Measurements from ENCODE around the gene SPRR1B. TPM values are rescaled to one million over a fixed set of nuclear protein-coding genes. Genes with fewer than 3 reads are reported as not detected.

SPRR1B gene
- total and polyA plus RNA-seq, 2 donors (not counting 1 experiment from before 2014, with no cell fraction given), result not detected

DNA sequence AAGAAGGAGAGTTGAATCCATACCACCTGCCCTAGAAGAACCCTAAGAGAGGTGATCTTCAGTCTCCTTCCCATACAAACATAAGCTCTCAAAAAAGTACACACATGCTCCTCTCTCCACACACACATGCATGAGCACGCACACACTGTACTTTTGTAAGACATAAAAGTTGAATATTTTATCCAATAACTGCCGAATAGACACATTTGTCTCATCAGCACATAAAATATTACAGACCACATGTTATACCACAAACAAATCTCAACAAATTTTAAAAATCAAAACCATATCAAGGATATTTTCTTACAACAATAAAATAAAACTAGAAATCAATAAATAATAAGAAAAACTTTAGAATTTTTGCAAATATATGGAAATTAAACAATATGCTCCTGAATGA lies 44.4 kb upstream of the SPRR1B start:
- no peak overlapping the region for H3K27ac Mint-ChIP-seq
- Histone ChIP-seq H3K4me3 (ENCODE audit: control extremely low read depth in 1 of 5, extremely low read depth in 1 of 5, insufficient read depth in 1 of 5, low read depth in 2 of 5, low read length in 4 of 5) (no peak overlapping the region), H3K27me3 (replicated peaks in 1 of 4; ENCODE audit: control extremely low read depth in 1 of 4, control insufficient read depth in 3 of 4, insufficient read depth in 4 of 4, low read length in 3 of 4) (peaks cover 0 to 7% (median 2%) of the 10 kb centered on the region in 4 experiments), H3K36me3 (replicated peaks in 1 of 2; ENCODE audit: control extremely low read depth in 1 of 2, control insufficient read depth in 1 of 2, extremely low read depth in 1 of 2, insufficient read depth in 2 of 2, low read length in 1 of 2) (no peaks in the 10 kb centered on the region), H3K4me1 (ENCODE audit: control insufficient read depth in 2 of 2, insufficient read depth in 2 of 2, low read length in 2 of 2) (no peaks in the 10 kb centered on the region), H3K4me2 (replicated peaks; ENCODE audit: low read depth, low read length, poor library complexity, severe bottlenecking) (no peak overlapping the region), H3K27ac (ENCODE audit: low read length in 2 of 2) (no peak overlapping the region), H3K79me2 (ENCODE audit: control insufficient read depth, insufficient read depth, low read length) (no peaks in the 10 kb centered on the region), H3K9ac (ENCODE audit: low read length) (no peak overlapping the region), H4K20me1 (ENCODE audit: control insufficient read depth, insufficient read depth, low read length, poor library complexity, severe bottlenecking) (no peaks in the 10 kb centered on the region), H2AFZ (ENCODE audit: insufficient read depth, low read depth, low read length, poor library complexity, severe bottlenecking) (no peak overlapping the region), H3K9me3 (ENCODE audit: control extremely low read depth in 1 of 3, control insufficient read depth in 2 of 3, insufficient read depth in 1 of 3, low read length in 2 of 3) (no peaks in the 10 kb centered on the region)
- ChIA-PET CTCF (no interaction called here), POLR2A (no interaction called here)
- TF ChIP-seq EZH2 (IDR thresholded peaks at IDR 0.05; ENCODE audit: borderline replicate concordance, insufficient read depth, low read depth, low read length, poor library complexity, severe bottlenecking), result no peak
- TF ChIP-seq, protein P1, sequence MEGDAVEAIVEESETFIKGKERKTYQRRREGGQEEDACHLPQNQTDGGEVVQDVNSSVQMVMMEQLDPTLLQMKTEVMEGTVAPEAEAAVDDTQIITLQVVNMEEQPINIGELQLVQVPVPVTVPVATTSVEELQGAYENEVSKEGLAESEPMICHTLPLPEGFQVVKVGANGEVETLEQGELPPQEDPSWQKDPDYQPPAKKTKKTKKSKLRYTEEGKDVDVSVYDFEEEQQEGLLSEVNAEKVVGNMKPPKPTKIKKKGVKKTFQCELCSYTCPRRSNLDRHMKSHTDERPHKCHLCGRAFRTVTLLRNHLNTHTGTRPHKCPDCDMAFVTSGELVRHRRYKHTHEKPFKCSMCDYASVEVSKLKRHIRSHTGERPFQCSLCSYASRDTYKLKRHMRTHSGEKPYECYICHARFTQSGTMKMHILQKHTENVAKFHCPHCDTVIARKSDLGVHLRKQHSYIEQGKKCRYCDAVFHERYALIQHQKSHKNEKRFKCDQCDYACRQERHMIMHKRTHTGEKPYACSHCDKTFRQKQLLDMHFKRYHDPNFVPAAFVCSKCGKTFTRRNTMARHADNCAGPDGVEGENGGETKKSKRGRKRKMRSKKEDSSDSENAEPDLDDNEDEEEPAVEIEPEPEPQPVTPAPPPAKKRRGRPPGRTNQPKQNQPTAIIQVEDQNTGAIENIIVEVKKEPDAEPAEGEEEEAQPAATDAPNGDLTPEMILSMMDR (IDR thresholded peaks at IDR 0.05), result no peak
- intact Hi-C loops (cut with micrococcal nuclease), result no loop called here
- no peak for DNase-seq
- WGBS (ENCODE audit: insufficient coverage), result no CpG with 5 or more reads among the region's 2 CpGs
- H3K4me3 Mint-ChIP-seq, result no peak overlapping the region
- no peak for ATAC-seq (ENCODE audit: low read depth)
- H3K27me3 Mint-ChIP-seq, result peaks cover 25% of the 10 kb centered on the region
- no peaks in the 10 kb centered on the region for H3K9me3 Mint-ChIP-seq (ENCODE audit: insufficient read depth)
- H3K4me1 Mint-ChIP-seq, result no peaks in the 10 kb centered on the region

DNA sequence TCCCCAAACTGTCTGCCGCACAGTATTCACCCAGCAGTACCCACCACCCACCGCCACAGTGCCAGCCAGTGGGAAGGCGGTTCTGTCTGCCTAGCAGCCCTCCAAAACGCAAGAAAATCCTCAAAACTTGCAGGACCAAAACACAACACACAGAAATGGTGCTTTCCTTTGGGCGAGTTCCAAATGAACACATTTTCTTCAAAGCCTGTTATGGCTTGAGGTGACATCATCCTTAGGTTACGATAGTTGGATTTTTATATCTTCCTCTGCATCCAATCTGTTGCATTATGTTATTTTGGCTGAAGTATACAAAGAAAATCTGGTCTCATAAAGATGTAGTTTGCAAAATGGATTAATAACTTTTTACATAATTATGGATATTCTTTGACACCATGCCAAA lies 37.8 kb upstream of the SPRR1B start:
- no peak for TF ChIP-seq EZH2 (IDR thresholded peaks at IDR 0.05; ENCODE audit: borderline replicate concordance, insufficient read depth, low read depth, low read length, poor library complexity, severe bottlenecking)
- TF ChIP-seq, protein P1 (IDR thresholded peaks at IDR 0.05), result no peak
- Mint-ChIP-seq H3K4me3 (no peak overlapping the region), H3K27me3 (peaks cover 16% of the 10 kb centered on the region), H3K9me3 (ENCODE audit: insufficient read depth) (peaks cover 6% of the 10 kb centered on the region), H3K4me1 (no peaks in the 10 kb centered on the region), H3K27ac (no peak overlapping the region)
- Histone ChIP-seq H3K27me3 (replicated peaks in 1 of 4; ENCODE audit: control extremely low read depth in 1 of 4, control insufficient read depth in 3 of 4, insufficient read depth in 4 of 4, low read length in 3 of 4) (peaks cover 0 to 4% (median 0%) of the 10 kb centered on the region in 4 experiments), H3K4me2 (replicated peaks; ENCODE audit: low read depth, low read length, poor library complexity, severe bottlenecking) (no peak overlapping the region), H3K9me3 (ENCODE audit: control extremely low read depth in 1 of 3, control insufficient read depth in 2 of 3, insufficient read depth in 1 of 3, low read length in 2 of 3) (peaks cover 0 to 3% (median 0%) of the 10 kb centered on the region in 3 donors), H3K9ac (ENCODE audit: low read length) (no peak overlapping the region), H4K20me1 (ENCODE audit: control insufficient read depth, insufficient read depth, low read length, poor library complexity, severe bottlenecking) (no peaks in the 10 kb centered on the region), H3K36me3 (replicated peaks in 1 of 2; ENCODE audit: control extremely low read depth in 1 of 2, control insufficient read depth in 1 of 2, extremely low read depth in 1 of 2, insufficient read depth in 2 of 2, low read length in 1 of 2) (no peaks in the 10 kb centered on the region), H3K4me3 (ENCODE audit: control extremely low read depth in 1 of 5, extremely low read depth in 1 of 5, insufficient read depth in 1 of 5, low read depth in 2 of 5, low read length in 4 of 5) (no peak overlapping the region), H3K27ac (ENCODE audit: low read length in 2 of 2) (no peak overlapping the region), H3K79me2 (ENCODE audit: control insufficient read depth, insufficient read depth, low read length) (no peaks in the 10 kb centered on the region), H2AFZ (ENCODE audit: insufficient read depth, low read depth, low read length, poor library complexity, severe bottlenecking) (no peak overlapping the region), H3K4me1 (ENCODE audit: control insufficient read depth in 2 of 2, insufficient read depth in 2 of 2, low read length in 2 of 2) (no peaks in the 10 kb centered on the region)
- DNase-seq (no peak), ATAC-seq (ENCODE audit: low read depth) (no peak)
- CTCF ChIA-PET, result no interaction called here
- POLR2A ChIA-PET, result no interaction called here
- 74% methylated on average over 4 of the region's 6 CpGs for WGBS (ENCODE audit: insufficient coverage)
- intact Hi-C loops (cut with micrococcal nuclease), result no loop called here

All from B cell (primary cell).